ENCODE measurements around the gene DHCR7. TPM values are rescaled to one million over a fixed set of nuclear protein-coding genes. Genes with fewer than 3 reads are reported as not detected.

DHCR7 gene
- total and polyA plus RNA-seq, 9 donors: 5.7 to 18.8 (median 14.6) TPM

DNA sequence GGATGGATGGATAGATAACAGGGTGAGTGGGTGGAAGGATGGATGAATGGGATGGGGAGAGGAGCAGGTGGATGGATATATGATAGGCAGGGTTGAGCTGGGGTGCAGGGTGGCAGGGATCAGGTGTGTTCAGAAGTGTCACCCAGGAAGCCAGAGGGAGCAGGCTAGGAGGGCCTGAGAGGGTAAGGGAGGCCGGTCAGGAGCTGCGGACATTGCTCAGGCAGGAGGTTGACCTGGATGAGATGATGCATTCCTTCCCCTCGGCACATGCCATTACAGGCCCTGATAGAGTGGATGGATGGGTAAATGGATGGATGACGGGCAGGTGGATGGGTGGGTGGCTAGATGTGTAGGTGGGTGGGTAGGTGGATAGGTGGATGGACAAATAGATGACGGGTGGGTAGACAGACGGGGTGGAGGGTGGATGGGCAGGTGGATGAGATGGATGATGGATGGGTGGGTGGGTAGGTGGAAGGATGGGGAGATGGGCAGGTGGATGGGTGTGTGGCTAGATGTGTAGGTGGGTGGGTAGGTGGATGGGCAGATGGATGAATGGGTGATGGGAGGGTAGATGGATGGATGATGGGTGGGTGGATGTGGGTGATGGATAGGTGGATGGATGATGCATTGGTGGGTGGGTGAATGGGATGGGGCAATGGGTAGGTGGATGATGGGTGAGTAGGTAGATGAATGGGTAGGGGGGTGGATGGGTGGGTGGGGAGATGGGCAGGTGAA is 8.0 kb downstream of the DHCR7 start:
- Histone ChIP-seq H3K27me3 (ENCODE audit: control insufficient read depth, insufficient read depth, low read length) (no peaks in the 10 kb centered on the region), H3K36me3 (ENCODE audit: control insufficient read depth, insufficient read depth, low read length) (peaks cover 68% of the 10 kb centered on the region), H3K4me1 (ENCODE audit: control insufficient read depth, insufficient read depth, low read length) (no peaks in the 10 kb centered on the region), H3K27ac (ENCODE audit: low read length) (no peak overlapping the region), H3K9me3 (replicated peaks; ENCODE audit: control insufficient read depth, low read depth, low read length) (no peaks in the 10 kb centered on the region), H3K4me3 (ENCODE audit: low read length) (no peak overlapping the region)
- no peak for DNase-seq
- 97% methylated on average over 6 of the region's 6 CpGs for WGBS (ENCODE audit: insufficient coverage)

DNA sequence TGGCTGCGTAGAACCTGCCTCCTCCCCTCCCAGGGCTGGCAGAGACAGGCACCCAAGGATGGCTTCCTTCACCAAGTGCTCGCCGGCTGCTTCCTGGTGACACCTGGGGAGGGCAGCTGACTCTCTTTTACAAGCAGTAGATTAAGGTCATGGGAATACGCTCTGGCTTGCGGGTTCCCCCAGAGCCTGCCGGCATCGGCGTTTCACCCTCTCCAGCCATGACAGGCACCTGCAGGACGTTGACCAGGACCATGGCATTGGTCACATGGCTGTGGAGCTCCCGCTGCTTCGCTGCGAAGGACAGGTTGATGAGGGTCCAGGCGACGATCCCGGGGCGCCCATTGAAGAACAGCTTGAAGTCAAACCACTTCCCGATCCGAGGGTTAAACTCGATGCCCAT is 9.5 kb downstream of the DHCR7 start:
- Histone ChIP-seq H3K36me3 (ENCODE audit: control insufficient read depth, insufficient read depth, low read length) (peaks cover 59% of the 10 kb centered on the region), H3K4me1 (ENCODE audit: control insufficient read depth, insufficient read depth, low read length) (peaks cover 5% of the 10 kb centered on the region)

DNA sequence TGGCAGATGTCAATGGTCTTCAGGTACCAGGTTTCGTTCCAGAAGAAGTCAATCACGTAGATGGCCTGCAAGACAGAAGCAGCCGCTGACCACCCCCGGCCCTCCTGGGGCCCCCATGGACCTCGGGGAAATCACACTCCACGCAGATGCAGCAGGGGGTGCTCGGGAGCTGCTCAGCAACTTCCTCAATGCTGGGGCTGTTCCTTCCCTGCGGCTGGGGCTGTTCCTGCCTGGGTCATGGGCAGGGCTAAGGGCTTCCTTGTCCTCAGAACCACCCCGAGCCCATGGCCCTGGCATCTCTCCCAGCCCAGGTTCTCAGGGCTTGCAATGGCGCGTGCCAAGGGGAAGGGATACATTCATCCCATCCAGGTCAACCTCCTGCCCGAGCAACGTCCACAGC is 10.3 kb downstream of the DHCR7 start:
- Histone ChIP-seq H3K4me1 (ENCODE audit: control insufficient read depth, insufficient read depth, low read length) (peaks cover 6% of the 10 kb centered on the region), H3K4me3 (ENCODE audit: low read length) (no peak overlapping the region), H3K27ac (ENCODE audit: low read length) (no peak overlapping the region), H3K27me3 (ENCODE audit: control insufficient read depth, insufficient read depth, low read length) (no peaks in the 10 kb centered on the region), H3K36me3 (ENCODE audit: control insufficient read depth, insufficient read depth, low read length) (peaks cover 51% of the 10 kb centered on the region), H3K9me3 (replicated peaks; ENCODE audit: control insufficient read depth, low read depth, low read length) (no peaks in the 10 kb centered on the region)
- DNase-seq: no peak
- WGBS (ENCODE audit: insufficient coverage): 76% methylated on average over 11 of the region's 13 CpGs

More for the DNA sequence above, 9.5 kb downstream of the DHCR7 start:
- Histone ChIP-seq H3K27ac (ENCODE audit: low read length) (no peak overlapping the region), H3K4me3 (ENCODE audit: low read length) (no peak overlapping the region), H3K9me3 (replicated peaks; ENCODE audit: control insufficient read depth, low read depth, low read length) (no peaks in the 10 kb centered on the region), H3K27me3 (ENCODE audit: control insufficient read depth, insufficient read depth, low read length) (no peaks in the 10 kb centered on the region)
- 96% methylated on average over 13 of the region's 19 CpGs for WGBS (ENCODE audit: insufficient coverage)
- DNase-seq: no peak

DNA sequence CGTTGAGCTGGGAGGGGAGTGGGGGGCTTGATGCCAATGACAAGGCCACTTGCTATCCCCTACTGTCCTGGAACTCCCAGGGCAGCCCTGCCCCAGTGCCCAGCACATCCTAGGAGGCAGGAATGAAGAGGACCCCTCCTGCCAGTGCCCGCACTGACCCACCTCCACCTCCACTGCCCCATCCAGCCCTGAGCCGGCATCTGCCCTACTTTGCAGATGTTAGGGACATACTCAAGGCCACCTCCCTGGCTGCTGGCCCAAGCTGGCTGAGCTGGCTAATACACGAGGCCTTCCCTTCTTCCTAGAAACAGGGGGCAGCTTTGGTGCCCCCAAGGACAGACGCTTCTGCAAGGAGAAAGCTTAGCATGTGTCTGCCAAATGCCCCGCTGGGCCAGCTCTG is 10.8 kb downstream of the DHCR7 start:
- Histone ChIP-seq H3K4me3 (ENCODE audit: low read length) (no peak overlapping the region), H3K36me3 (ENCODE audit: control insufficient read depth, insufficient read depth, low read length) (peaks cover 48% of the 10 kb centered on the region), H3K27ac (ENCODE audit: low read length) (no peak overlapping the region), H3K4me1 (ENCODE audit: control insufficient read depth, insufficient read depth, low read length) (peaks cover 6% of the 10 kb centered on the region), H3K27me3 (ENCODE audit: control insufficient read depth, insufficient read depth, low read length) (no peaks in the 10 kb centered on the region), H3K9me3 (replicated peaks; ENCODE audit: control insufficient read depth, low read depth, low read length) (no peaks in the 10 kb centered on the region)
- no peak for DNase-seq
- WGBS (ENCODE audit: insufficient coverage): 84% methylated on average over 5 of the region's 6 CpGs

DNA sequence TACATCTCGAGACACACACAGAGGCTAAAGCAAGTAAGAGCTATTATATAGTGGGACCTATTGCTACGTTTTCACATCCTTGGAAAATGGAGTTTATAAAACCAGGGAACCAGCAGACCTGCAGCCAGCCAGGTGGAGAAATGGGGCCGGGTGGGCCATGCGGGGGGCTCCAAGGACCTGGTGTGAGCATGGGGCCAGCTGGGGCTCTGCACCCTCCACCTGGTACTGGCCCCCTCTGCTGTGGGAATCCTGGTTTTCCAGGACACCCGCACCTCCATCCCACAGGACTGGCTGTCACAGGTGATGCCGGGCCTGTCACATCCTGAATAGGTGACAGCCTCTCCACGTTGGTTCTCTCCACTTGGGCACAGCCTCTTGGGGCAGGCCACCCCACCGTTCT is 11.3 kb downstream of the DHCR7 start:
- H3K27ac ChIP-seq (ENCODE audit: low read length): no peak overlapping the region
- H3K27me3 ChIP-seq (ENCODE audit: control insufficient read depth, insufficient read depth, low read length): no peaks in the 10 kb centered on the region
- WGBS (ENCODE audit: insufficient coverage): 89% methylated on average over 4 of the region's 8 CpGs
- DNase-seq: no peak
- H3K36me3 ChIP-seq (ENCODE audit: control insufficient read depth, insufficient read depth, low read length): peaks cover 47% of the 10 kb centered on the region
- peaks cover 6% of the 10 kb centered on the region for H3K4me1 ChIP-seq (ENCODE audit: control insufficient read depth, insufficient read depth, low read length)
- H3K4me3 ChIP-seq (ENCODE audit: low read length): no peak overlapping the region
- H3K9me3 ChIP-seq (replicated peaks; ENCODE audit: control insufficient read depth, low read depth, low read length): no peaks in the 10 kb centered on the region

DNA sequence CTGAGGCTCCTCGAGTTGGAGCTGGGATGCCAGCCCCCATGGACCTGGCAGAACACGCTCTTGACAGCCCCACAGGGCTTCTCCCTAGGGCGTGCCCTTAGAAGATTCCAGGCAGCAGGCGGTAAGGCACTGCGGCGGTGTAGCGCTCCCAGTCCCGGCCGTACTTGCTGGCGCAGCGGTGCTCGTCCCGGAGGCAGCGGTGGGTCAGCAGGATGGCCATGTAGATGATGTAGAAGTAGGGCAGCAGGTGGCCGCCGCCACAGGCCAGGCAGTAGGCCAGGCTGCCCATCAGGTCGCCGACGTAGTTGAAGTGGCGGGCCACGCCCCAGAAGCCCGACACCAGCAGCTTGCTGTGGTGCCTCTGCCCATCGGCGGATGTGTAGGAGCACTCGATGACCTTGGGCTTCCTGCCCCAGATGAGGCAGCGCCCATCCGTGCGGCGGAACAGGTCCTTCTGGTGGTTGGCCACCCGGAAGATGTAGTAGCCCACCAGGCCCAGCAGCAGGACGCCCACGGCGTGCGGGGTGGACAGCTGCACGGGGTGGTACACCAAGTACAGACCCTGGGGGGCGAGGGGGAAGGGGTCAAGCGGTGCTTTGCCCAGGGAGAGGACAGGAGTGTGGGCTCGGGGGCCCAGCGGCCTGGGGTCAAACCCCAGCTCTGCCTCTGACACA is 12.8 kb downstream of the DHCR7 start:
- no peak for DNase-seq
- no peak overlapping the region for H3K4me3 ChIP-seq (ENCODE audit: low read length)
- H3K36me3 ChIP-seq (ENCODE audit: control insufficient read depth, insufficient read depth, low read length): peaks cover 36% of the 10 kb centered on the region
- no peaks in the 10 kb centered on the region for H3K27me3 ChIP-seq (ENCODE audit: control insufficient read depth, insufficient read depth, low read length)
- no peaks in the 10 kb centered on the region for H3K9me3 ChIP-seq (replicated peaks; ENCODE audit: control insufficient read depth, low read depth, low read length)
- no peak overlapping the region for H3K27ac ChIP-seq (ENCODE audit: low read length)
- 93% methylated on average over 37 of the region's 39 CpGs for WGBS (ENCODE audit: insufficient coverage)
- peaks cover 6% of the 10 kb centered on the region for H3K4me1 ChIP-seq (ENCODE audit: control insufficient read depth, insufficient read depth, low read length)

DNA sequence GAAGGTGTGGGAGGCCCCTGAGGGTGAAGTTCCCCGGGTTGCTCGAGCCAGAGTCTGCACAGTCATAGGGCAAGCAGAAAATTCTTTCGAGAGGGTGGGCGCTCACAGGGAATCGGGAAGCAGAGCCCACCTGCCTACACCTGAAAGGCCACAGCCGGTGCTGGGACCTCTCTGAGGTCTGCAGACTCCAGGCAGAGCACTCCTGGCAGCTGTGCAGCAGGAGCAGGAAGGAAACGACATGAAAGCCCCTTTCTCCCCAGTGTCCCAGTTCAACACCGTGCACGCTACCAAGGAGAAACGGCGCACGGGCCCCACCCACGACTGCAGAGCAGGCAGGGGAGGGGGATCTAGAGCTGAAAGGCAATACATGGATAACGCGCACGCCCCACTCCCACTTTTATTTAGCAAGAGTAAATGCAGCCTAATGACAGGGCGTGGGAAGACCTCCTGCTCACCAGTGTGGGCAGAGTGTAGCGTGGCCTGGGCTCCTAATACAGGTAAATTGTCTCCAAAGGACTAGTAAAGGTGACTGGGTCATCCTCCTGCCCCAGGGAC is 13.5 kb downstream of the DHCR7 start:
- no peak overlapping the region for H3K4me3 ChIP-seq (ENCODE audit: low read length)
- peaks cover 30% of the 10 kb centered on the region for H3K36me3 ChIP-seq (ENCODE audit: control insufficient read depth, insufficient read depth, low read length)
- H3K27me3 ChIP-seq (ENCODE audit: control insufficient read depth, insufficient read depth, low read length): no peaks in the 10 kb centered on the region
- H3K4me1 ChIP-seq (ENCODE audit: control insufficient read depth, insufficient read depth, low read length): peaks cover 6% of the 10 kb centered on the region
- WGBS (ENCODE audit: insufficient coverage): 69% methylated on average over 10 of the region's 18 CpGs
- no peaks in the 10 kb centered on the region for H3K9me3 ChIP-seq (replicated peaks; ENCODE audit: control insufficient read depth, low read depth, low read length)
- no peak overlapping the region for H3K27ac ChIP-seq (ENCODE audit: low read length)
- DNase-seq: no peak

DNA sequence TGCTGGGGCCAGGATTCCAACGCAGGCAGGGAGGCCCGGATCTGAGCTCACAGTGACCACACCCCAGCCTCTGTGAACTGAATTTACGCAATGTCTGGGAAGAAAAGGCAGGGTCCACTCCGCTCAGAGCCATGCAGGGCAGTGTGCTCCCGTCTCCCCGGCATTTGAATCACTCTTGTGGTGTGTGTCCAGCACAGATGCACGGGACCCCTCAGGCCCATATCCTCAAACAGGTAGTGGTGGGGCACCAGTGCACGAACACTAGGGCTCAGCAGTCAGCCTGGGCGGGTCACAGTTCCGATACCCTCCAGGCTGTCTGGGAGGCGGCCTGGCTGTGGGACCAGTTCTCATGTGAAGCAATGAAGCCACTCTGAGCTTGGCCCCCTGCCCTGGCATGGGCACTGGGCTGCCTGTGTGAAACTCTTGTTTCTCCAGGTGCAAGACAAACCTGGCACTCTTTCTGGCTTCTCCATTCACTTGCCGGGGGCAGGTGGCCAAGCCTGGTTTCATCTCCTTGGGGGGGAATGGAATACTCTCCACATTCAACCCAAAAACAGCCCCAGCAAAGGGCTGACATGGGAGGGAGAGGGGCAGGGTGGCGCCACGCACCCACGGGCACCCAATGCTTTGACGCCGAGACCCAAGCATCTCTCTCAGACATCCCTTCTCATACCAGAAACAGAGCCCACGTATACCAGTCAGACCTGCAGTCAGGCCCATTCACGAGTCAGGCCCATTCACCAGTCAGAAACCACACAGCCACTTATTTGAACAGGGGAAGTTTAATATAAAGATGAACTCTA is 14.3 kb downstream of the DHCR7 start:
- Histone ChIP-seq H3K27me3 (ENCODE audit: control insufficient read depth, insufficient read depth, low read length) (no peaks in the 10 kb centered on the region), H3K4me1 (ENCODE audit: control insufficient read depth, insufficient read depth, low read length) (peaks cover 6% of the 10 kb centered on the region), H3K9me3 (replicated peaks; ENCODE audit: control insufficient read depth, low read depth, low read length) (no peaks in the 10 kb centered on the region), H3K4me3 (ENCODE audit: low read length) (no peak overlapping the region), H3K27ac (ENCODE audit: low read length) (no peak overlapping the region), H3K36me3 (ENCODE audit: control insufficient read depth, insufficient read depth, low read length) (peaks cover 24% of the 10 kb centered on the region)
- 65% methylated on average over 11 of the region's 19 CpGs for WGBS (ENCODE audit: insufficient coverage)
- peak; percentile 46 for DNase-seq

DNA sequence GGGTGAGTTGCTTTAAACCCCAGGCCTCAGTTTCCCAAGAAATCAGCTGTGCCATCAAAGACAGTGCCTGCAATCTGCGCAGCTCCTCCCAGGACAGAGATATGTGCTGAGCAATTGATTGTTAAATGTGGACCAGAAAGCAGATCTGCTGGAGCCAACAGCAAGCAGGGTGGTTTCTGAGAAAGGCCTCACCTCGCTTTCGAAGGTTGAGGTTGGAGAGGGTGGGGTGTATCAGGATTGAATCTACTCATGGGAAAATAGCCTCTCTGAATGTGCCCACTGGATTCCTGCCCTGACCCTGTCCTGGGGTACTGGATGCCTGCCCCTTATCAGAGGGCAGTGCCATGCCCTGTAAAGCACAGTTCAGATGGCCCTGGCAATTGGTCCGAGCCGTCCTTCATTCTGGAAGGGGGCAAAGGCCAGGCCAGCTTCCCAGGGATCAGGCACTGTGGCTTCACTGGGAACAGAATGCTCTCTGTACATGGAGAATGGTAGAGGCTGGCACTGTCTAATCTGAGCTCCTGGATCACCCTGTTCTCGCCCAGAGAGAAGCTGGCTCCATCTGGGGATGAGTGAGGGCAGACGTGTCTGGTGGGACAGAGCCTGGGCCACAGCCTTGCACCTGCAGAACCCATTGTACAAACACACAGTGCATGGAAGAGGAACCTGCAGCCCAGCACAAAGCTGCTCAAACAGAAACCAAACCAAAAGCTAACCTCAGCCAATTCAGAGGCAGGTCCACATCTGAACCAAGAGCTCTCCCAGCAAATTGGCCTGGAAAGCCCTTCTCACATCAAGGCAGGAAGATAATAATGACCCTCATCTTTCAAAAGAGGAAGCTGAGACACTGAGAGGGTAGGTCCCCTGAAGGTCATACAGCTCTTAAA is 15.2 kb downstream of the DHCR7 start:
- no peak for DNase-seq
- no peak overlapping the region for H3K27ac ChIP-seq (ENCODE audit: low read length)
- no peaks in the 10 kb centered on the region for H3K9me3 ChIP-seq (replicated peaks; ENCODE audit: control insufficient read depth, low read depth, low read length)
- 77% methylated on average over 6 of the region's 7 CpGs for WGBS (ENCODE audit: insufficient coverage)
- peaks cover 6% of the 10 kb centered on the region for H3K4me1 ChIP-seq (ENCODE audit: control insufficient read depth, insufficient read depth, low read length)
- H3K36me3 ChIP-seq (ENCODE audit: control insufficient read depth, insufficient read depth, low read length): peaks cover 16% of the 10 kb centered on the region
- H3K4me3 ChIP-seq (ENCODE audit: low read length): no peak overlapping the region
- H3K27me3 ChIP-seq (ENCODE audit: control insufficient read depth, insufficient read depth, low read length): no peaks in the 10 kb centered on the region
